G401.6 (cell line): Measurements from ENCODE around the gene KCTD13.
"Not testable (repeated sequence)": the region's sequence is repeated elsewhere in the genome, so short reads cannot be mapped to it uniquely, and the experiment has no call there.

Experiments
- FAIRE-seq: peaks from 2 replicates; lab custom pipeline; 2012; peaks lifted over from hg19 to GRCh38; lab: Jason Lieb, UNC

The KCTD13 gene

DNA sequence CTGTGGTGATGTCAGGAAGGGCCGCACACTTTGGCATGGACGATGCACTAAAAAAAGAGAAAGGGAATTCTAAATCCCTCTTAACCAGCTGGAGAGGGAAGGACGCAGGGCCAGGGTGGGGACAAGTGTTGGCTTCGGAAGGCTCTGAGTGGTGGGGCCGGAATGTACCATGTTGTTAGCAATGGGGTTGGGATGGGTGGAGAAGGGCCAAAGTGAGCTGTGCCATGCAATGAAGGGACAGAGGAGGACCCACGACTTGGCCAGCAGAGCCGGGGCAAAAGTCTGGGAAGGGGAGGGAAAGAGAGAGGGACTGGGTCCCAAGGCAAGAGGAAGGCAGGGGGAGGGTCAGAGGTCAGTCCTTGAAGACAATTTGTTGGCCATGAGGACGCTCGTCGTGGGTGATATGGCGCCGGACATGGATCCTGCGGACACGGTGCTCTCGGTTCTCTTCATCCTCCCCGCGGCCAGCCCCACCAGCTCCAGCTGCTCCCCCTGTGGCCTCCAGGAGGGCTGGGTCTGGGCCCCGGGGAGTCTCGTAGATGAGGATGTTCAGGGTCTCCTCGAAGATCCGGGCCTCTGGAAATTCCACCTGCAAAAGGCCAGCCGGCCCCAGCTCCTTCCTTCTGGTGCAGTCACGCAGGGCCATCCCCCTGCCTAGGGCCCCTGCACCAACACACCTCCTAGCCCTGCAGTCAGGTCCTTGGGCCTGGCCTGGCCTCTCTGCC lies 19.3 kb downstream of the KCTD13 start:
- FAIRE-seq, result no peak

DNA sequence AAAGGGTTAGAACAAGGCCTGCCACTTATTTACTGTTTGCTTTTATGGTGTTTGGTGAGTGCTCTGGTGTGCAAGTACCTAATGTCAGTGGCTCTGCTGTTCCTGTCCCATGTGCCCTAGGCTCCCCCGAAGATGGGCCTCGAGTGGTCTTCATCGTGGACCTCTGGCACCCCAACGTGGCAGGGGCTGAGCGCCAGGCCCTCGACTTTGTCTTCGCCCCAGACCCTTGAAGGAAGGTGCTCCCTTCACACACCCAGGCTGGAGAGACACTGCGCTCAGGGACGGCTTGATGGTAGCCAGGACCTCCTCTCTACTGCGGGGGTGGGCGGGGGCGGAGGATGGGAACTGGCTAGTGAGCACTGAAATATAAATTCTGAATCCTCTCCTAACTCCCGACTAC lies 20.4 kb downstream of the KCTD13 start:
- no peak for FAIRE-seq

DNA sequence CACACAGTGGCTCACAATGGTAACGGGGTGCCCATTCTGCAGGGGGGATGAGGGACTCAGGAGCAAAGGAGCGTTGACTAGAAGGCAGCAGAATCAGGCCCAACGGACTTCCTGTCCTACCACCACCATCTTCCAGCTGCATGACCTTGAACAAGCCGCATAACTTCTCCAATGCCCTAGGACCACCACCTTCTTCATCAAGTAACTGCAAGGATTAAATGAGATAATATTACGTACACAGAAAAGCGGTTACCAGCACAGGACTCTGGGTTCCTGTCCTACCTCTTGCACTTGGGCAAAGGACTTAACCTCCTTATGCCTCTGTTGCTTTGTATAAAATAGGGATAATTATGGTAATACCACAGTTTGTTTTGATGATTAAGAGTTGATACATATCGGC lies 21.1 kb downstream of the KCTD13 start:
- FAIRE-seq, result no peak

DNA sequence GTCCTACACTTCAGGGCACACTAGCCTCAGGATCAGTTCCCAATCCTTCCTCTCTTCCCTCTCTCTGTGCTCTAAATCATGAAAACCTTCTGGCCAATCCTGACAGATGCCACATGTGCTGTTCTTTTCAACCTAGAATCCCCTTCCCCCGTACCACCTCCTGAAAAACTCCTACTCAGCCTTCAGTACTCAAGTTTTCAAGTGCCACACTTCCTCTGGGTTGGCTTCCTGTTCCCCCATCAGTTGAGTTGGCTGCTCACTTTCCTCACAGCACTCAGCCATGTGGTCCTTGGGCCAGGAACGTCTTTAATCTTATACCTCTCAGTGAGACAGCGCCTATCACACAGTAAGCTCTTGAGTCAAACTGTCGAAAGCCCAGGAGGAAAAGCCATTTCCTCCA lies 22.4 kb downstream of the KCTD13 start:
- no peak for FAIRE-seq

DNA sequence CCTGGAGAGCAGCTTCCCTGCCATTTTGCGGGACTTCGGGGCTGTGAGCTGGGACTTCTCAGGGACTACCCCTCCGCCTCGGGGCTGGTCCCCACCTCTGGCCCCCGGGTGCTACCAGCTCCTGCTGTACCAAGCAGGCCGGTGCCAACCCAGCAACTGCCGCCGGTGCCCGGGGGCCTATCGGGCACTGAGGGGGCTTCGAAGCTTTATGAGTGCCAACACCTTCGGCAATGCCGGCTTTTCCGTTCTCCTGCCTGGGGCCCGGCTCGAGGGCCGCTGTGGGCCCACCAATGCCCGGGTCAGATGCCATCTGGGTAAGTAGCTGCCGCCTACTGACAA lies 24.4 kb downstream of the KCTD13 start:
- no peak for FAIRE-seq

DNA sequence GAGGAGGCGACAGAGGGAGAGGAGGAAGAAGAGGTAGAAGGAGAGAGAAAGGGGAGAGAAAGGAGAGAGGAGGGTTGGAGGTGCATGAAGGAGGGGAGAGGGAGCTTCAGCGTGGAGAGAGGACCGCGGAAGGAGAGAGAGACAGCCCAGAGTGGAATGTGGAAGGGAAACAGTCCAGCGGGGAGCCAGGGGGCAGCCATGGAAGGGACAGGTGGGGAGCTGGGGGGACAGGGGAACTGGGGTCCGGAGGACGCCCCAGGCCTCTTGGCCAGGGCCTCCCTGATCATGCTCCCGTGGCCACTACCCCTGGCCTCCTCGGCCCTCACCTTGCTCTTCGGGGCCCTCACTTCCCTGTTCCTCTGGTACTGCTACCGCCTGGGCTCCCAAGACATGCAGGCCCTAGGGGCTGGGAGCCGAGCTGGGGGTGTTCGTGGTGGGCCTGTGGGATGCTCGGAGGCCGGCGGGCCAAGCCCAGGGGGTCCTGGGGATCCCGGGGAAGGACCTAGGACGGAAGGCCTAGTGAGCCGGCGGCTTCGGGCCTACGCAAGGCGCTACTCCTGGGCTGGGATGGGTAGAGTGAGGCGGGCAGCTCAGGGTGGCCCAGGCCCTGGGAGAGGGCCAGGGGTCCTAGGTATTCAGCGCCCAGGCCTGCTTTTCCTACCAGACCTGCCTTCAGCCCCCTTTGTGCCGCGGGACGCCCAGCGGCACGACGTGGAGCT lies 25.0 kb downstream of the KCTD13 start:
- no peak for FAIRE-seq

DNA sequence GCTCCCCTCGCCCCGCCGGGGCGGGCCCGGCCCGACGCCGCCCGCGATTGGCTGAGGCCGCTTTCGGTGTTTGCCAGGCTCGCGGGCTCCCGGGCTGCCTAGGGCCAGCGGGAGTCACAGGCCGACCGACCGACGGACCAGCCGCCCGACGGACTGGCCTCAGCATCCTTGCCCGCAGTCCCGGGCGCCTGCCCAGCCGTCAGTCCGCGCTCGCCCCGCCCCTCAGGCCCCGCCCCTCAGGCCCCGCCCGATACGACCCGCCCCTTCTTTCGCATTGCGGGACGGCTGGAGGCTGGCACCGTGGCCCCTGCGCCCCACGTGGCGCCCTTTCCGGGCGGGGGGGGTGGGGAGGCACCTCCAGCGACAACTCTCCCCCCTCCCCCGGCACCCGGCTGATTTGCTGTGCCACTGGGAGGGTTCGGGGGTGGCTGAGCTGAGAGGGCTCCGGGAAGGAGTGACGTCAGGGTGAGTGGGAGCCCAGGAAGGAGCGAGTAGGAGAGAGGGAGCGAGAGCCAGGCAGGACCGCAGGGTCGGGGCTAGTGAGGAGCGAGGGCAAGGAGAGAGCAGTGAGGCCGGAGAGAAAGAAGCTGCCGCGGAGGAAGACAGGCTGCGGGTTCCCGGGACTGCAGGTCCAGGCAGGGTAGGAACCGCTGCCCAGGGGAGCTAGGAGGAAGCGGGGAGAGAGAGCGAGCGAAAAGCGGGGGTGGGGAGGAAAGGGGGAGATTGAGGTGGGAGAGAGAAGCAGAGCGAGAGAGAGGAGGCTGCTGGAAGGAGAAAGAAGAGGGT lies 25.7 kb downstream of the KCTD13 start, which contains the start of gene ASPHD1:
ASPHD1 (plus strand) TSS at position 387 of the 786 bp plus-strand sequence. CDS start 484 bp downstream, outside the sequence.
- no peak for FAIRE-seq

DNA sequence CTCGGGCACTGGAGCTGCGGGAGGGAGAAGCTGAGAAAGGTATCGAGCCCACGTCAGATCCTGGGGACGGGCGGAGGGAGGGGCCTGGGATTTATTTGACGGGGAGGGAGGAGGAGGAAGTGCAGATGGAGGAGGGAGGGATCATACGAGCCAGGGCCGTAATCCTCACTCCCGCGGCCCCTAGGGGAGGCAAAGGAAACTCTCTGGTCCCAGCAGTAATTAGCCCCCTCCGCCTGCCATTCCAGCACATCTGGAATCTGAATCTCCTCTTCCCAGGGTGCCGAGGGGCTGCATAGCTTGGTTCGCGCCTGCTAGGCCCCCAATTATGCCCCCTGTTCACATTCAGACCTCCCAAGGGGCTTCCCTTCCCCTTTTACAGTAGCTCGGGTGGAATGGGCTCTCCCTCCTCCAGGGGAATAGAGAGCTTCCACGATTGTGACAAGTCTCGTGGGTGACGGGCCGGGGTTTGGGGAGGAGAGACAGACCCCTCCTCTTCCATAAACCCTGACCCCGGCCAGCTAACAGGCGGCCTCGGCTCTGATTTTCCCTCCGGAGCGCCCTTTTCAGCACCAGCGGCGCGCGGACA lies 26.4 kb downstream of the KCTD13 start, which contains the start of gene SEZ6L2:
SEZ6L2 (minus strand) TSS at position 35 of the 586 bp plus-strand sequence. CDS start 531 bp downstream, outside the sequence.
- peak; percentile 77 for FAIRE-seq

DNA sequence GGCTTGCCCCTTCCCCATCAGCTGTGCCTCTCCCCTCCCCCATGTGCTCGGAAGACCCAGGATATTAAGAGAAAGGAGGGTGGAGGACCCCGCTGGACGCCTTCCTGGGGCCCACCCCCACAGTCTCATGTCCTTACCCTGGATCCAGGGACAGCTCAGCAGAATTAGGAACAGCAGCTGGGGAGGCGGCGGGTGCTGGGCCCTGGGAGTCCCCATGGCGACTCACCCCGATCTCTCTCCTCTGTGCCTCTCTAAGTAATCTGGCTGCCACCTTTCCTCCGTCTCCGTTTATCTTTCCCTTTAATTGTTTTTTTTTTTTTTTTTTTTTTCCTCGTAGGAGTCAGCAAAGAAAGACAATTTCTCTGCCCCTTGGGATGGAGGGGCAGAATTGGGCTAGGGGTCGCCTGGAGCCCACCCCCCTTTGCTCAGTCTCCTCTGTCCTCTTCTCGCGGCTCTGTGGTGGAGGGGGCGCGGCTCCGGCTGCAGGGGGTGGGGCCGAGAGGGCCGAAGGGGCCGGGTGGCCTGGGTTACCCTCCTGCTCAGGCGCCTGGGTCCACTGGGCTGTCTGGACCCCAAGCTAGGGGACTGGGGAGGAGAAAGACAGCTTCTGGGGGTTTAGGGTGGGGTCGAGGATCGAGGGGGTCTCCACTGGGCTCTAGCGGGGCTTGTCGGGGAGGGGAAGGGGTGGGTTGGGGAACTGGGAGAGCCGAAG lies 27.1 kb downstream of the KCTD13 start:
- no peak for FAIRE-seq

DNA sequence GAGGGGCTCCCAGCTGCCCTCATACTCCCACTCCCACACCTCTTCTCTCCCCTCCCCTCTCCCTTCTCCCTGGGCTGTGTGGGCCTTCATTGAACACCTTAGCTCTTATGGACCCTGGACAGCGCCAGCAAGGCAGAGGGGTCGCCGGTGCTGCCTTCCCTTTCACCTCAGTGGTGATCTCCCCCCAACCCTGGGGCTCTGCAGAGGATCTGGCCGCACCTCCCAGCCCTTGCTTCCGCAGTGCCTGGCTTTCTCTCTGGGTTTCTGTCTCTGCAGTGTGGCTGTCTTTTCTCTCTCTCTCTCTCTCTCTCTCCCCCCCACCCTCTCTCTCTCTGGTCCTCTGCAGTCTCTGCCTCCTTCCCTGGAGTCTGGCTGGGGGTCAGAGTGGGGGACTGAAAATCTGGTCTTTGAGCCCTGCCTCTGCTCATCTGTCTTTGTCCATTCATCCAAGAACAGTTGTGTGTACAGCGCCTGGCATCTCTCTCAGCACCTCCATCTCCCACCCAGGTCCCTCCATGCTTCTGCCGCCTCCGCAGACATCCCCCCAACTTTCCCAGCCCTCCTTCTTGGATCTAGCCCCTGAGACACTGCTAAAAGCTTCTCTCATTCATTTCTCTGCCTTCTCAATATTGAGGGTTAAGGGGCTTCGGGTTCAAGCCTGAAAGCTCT lies 27.8 kb downstream of the KCTD13 start:
- FAIRE-seq, result no peak

DNA sequence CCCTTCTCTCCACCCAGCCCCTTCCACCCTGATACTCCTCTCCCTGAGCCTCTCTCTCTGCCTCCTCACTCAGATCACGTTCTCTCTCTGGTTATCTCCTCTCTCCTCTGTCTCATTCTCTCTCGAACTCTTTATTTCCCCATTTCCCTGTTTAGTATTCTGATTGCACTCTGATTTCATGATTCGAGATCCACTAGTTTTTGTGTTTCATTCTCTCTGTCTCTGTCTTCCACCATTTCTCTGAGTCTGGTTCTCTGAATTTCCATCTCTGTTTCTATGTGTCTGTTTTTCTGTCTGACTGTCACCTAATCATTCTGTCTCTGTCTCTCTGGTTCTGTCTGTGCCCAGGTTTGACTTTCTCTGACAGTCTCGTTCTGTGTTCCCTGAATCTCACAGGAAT lies 28.7 kb downstream of the KCTD13 start:
- FAIRE-seq, result no peak

DNA sequence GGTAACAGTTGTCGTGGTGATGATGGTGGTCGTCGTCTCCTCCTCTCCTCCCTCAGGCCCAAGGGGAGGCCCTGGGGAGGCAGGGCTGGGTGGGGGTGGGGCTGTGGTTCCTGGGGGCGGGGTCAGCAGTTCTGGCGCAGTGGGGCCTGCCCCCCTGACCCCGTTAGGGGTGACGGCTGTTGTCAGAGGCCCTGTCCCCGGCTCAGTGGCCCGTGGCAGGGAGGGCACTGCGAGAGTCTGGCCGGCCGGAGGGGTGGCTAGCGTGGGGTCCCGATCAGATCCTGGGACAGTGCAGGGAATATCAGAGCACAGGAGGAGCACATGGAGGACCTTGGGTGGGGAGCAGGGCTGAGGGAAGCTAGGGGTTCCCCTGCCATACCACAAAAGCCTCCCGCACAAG lies 29.2 kb downstream of the KCTD13 start:
- FAIRE-seq, result no peak

DNA sequence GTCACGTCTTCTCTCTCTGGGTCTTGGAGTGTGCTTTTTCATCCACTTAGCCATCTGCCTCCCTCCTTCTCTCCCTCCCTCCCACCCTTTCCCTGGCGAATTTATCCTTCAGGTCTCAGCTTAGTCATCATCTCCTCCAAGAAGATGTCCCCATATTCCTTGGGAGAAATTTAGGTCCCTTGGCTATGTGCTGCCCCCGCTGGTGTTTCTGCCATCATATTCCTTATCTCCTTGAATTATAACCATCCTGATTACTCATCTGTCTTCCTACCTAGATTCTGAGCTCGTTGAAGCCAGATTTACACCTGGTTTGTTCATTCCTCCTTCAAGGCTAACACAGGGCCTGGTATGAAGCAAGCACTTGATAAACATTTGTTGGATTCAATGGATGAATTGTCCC lies 31.7 kb downstream of the KCTD13 start:
- no peak for FAIRE-seq

DNA sequence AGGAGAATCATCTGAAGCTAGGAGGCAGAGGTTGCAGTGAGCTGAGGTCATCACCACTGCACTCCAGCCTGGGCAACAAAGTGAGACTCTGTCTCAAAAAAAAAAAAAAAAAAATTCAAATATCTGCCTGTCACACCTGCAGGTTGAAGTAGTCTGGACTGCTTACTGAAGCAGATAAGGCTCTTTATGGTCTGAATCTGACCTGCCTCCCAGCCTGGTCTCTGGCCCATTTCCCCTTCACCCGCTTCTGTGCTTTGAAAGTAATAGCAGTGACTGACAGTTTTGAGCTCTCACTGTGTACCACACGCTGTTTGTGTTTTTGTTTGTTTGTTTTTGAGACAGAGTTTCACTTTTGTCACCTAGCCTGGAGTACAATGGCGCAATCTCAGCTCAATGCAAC lies 32.5 kb downstream of the KCTD13 start:
- no peak for FAIRE-seq

DNA sequence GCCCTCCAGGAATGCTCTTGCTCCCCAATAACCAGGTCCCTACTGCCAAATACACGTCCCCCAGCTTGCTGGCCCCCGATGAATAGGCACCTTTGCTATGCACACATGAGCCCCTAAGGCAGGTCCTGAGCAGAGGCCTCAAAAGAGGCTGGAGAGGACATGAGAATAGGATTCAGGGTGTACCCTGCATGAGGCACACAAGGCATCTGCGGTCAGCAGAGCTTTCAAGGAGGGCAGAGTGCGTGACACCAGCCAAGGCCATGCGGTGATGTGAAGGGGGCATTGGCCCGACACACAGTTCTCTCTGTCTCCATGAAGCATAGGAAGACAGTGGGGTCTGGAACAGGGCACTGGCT lies 33.6 kb downstream of the KCTD13 start:
- no peak for FAIRE-seq

DNA sequence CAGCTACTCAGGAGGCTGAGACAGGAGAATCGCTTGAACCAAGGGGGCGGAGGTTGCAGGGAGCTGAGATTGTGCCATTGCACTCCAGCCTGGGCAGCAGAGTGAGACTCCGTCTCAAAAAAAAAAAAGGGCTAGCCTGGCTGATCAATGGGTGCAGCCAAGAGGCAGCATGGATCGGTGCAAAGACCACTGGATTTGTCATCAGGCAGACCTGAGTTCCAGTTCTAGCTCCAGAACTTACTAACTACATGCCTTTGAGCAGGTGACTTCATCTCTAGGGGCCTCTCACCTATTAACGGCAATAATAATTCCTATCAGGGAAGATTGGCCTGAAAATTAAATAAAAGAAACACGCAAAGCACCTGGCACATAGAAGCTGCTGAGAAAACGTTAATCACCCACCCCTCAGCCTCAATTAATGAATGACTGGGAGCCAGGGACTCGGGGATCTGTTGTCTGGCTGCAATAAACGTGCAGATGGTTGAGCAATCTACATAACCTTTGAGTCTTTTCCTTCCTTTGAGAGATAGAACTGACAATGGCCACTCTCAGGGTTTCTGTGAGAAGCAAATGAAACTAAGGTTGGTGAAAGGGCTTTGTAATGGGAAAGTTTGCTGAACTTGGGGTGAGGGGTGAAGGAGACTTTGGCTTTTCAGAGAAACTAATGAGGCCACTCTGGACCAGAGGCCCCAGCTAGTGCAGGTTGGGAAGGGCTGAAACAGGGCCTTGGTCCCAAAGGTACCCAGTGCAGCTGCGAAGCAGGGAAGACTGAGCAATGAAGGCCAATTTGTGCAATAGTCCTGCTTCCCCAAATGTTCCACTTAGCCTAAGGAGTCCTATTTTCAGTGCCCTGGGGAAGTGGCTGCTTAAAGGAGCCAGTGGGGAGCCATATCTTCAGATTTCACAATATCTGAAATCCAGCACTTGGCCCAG lies 34.2 kb downstream of the KCTD13 start:
- FAIRE-seq, result no peak

DNA sequence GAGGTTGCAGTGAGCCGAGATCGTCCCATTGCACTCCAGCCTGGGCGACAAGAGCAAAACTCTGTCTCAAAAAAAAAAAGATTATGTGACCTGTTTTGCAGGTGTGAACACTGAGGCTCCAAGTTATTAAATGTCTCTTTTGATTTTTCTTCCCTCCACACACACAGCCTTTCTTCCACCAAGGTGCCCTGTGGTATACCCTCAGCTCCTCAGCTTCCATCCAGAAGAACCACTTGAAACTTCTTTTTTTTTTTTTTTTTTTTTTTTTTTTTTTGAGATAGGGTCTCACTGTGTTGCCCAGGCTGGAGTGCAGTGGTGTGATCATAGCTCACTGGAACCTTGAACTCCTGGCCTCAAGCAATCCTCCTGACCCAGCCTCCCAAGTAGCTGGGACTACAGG lies 36.7 kb downstream of the KCTD13 start:
- FAIRE-seq, result not testable (repeated sequence)

DNA sequence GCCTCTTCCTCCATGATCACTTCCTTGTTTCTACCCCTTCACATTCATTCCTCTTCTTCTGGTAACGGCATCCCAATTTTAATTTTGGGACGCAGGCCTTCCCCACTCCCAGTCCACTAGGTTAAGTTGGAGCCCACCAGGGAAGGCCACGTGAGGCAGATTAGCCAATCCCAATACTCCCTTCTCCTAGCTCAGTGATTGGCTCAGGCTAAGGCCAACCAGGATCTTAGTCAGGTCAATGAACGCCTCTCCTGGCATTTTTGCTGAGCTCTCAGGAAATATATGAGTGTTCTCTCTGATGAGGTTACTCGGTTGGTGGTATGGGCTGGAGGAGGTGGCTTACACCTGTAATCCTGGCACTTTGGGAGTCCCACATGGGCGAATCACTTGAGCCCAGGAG lies 42.0 kb downstream of the KCTD13 start:
- FAIRE-seq, result no peak

DNA sequence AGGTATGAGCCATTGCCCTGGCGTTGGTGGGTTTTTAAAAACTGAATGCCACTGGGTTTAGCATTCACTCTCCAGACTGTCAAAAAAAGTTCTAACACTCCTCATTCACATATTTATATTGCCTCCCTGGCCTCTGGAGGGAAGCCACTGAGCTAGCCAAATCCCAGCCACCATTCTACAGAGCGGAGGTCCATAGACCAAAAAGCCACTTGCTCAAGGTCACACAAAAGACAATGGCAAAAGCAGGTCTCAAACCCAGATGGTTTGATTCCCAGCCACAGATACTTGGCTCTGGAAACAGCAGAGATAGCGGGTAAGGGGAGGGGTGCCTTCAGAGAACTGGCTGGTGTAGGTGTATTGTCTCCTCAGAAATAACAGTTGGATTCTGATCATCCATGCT lies 45.0 kb downstream of the KCTD13 start:
- FAIRE-seq, result no peak

DNA sequence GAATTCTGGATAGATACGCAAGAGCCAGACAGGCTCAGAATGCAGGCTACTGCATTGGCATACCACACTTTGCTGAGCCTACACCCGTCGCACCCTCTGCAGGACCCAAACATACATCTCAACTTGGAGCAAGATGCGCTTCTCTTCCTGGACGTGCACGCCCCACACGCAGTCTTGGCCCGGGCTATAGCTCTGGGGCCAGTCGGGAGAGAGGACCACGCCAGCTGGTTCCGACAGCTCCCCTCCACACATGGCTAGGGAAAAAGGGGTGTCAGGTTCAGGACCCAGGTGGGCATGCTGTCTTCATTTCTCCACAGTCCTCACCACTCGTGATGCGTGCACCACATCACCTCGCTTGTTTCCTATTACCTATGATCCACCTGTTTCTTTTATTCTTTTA lies 47.9 kb downstream of the KCTD13 start:
- no peak for FAIRE-seq
